KG1 (cell line): ENCODE measurements around the gene PRF1.
"Not testable (repeated sequence)": the region's sequence is repeated elsewhere in the genome, so short reads cannot be mapped to it uniquely, and the experiment has no call there.

Source experiments
- DNase-seq: peaks from one replicate; lab custom pipeline; 2025; lab: John Stamatoyannopoulos, UW

PRF1 gene

DNA sequence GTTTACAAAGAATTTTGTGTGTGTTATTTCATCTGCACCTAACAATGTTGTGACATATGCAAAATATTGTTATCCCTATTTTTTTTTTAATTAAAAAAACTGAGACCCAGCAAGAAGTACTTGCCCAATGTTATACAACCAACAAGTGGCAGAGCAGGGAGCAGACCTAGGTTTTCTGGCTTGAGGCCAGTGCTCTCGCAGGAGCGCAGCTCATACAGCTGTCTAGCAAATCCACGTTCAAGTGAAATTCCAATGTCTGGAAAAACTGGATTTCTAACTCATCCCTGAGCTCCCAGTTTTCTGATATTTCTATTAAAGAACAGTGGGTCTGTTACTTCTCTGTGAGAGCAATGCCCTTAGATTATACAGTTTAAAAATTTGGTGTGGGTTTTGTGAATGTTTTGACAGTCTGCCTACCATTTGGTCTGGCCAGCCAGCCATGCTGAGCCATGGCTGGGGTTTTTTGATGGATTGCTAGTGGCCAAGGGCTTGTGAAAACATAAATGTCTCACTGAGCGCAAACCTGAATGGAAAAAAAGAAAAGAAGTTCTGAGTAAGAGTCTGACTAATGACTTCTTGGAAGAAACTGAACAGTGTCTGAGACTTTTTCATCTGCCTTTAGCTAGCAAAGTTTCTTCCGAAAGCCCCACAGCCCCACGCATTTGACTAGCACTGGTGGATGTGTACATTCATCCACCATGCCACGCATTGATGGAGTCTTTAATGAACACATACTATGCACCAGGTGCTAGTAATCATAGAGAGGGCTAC, 15.4 kb upstream of the PRF1 start:
- no peak for DNase-seq

DNA sequence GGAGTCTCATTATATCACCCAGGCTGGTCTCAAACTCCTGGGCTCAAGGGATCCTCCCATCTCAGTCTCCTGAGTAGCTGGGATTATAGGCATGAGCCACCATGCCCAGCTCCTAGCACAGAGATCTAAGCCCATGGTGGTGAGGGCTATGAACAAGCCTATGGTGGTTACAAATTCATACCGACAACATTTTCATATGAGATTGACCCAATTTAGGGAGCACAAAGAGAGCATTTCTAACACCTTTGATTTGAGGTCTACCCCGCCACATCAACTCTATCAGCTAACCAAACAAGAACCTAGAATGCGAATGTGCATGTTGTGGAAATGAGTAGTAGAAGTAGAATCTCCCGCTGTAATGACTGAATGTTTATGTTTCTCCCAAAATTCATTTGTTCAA, 14.2 kb upstream of the PRF1 start:
- no peak for DNase-seq

DNA sequence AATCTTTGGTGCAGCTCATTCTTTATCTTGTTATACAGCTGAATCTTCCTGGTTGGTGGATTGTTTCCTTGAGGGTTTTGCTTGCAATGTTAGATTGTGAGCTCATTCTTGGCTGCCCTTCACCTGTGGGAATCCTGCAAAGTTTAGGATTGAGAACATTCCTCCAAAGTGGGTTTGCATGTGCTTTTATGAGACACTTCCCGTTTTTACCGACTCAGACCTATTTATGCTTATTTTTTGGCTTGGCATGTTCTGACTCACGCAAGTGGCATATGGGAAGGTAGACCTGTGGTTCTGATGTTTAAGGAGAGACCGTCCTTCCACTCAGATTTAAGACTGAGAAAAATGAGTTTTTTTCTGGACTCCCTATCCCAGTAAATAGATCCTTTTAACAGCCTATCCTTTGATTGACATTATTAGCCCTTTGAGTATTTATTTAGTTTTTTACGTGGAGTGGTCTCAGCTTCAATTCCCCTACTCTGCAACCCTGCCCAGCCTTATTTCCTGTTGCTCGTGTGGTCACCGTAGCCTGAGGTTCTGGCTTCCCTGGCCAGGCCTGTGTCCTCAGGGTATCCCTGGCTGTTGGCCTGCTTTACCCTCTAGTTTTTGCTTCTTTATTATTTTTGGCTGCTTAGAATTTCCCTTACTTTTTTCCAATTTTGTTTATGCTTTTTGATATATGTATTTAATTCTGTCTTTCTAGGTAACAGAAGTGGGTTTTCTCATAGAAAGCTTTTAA, 13.4 kb upstream of the PRF1 start:
- DNase-seq, result no peak

DNA sequence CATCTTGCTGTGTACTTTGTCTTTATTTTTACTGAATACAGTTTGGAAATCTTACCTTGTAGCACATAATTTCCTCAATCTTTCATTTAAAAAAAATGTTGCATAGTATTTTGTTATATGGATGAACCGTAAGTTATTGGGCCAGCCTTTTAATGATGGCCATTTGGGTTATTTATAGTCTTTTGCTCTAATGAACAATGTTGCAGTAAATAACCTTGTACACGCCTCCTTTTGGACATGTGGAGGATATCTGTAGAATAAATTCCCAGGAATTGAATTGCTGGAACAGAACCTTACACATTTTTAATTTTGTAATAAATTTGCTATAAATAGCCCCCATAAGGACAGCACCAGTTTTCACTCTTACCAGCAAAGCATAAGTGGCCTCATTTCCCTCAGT, 12.7 kb upstream of the PRF1 start:
- no peak for DNase-seq

DNA sequence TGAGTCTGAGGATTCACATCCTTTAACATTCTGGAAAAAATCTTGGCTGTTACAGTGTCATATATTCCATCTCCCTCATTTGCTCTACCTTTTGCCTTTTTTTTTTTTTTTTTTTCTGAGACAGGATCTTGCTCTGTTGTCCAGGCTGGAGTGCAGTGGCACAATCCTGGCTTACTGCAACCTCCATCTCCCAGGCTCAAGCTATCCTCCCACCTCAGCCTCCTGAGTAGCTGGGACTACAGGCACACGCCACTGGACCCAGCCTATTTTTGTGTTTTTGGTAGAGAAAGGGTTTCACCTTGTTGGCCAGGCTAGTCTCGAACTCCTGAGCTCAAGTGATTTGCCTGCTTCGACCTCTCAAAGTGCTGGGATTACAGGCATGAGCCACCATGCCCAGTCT, 11.8 kb upstream of the PRF1 start:
- not testable (repeated sequence) for DNase-seq

DNA sequence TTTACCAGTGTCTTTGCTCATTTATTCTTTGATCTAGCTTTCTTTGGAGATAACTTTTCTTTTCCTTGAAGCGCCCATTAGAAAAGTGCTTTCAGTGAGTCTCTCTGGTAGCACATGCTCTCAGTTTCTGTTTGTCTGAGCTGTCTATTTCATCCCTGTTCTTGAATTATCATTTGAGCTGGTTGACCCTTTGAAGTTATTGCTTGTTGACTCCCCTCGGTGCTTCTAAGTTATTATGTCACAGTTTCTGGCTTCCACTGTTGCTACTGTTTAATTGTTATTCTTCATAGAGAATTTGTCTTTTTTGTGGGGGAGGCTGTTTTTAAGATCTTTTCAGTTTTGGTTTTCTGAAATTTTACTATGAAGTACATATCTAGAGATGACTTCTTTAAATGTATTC, 11.4 kb upstream of the PRF1 start:
- no peak for DNase-seq

DNA sequence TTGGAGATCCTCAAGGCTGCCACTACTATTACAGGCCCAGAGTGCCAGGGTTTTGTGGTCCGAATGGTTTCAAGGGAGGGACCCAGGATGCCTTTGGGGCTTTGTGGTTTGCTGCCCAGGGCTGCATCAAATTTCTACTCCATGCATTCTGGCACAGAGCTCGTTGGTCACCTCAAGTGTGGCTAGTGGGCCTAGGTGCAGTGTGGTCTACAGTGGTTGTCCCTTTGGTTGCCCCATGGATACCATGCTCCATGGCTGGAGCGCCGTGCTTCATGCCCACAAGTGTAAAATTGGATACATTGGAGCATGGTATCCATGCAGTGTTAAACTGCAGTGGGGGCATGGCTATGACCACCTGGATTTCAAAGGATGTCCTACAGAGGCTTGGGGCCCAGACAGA, 5.4 kb upstream of the PRF1 start:
- DNase-seq, result no peak

DNA sequence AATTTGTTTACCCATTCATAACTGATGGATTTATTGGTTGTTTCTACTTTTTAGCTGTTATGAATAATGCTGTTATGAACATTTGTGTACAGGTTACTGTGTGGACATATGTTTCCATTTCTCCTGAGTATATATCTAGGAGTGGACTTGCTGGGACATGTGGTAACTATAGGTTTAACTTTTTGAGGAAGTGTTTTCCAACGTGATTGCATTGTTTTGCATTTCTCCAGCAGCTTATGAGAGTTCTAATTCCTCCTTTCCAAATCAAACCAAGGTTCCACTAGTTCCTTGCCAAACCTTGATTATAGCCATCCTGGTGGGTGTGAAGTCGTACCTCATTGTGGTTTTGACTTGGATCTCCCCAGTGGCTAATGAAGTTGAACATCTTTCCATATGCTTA, 2.6 kb upstream of the PRF1 start:
- DNase-seq, result no peak

DNA sequence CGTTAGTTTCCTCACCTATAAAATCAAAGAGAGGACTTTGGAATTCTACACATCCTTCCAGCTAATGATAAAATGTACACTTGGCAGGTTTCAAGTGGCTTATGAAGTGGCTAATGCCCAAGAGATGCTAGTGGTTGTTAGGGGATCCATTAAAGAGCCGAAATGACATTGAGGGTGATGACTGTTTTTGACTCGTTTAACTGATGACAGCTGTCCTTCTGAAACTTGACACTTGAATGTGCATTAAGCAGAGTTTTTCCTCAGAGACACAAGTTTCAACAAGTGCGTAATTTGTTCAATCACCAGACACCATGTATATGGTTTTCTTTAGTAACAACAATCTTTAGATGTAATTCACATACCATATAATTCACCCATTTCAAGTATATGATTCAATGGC, 1.6 kb upstream of the PRF1 start:
- no peak for DNase-seq

DNA sequence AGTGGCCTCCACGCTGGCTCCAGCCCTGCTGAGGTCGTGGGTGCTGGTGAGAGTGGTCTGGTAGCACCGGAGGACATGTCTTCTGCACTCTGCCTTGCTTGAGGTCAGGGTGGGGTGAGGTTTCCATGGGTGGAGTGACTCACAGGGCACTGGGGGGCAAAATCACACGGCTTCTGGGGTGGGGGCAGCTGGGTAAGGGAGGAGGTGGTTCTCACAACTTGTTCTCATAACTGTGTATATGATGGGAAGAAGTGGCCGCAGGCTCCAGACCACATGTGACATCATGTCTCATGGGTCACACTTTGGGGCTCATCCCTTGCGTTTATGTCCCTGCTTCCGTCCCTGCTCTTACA, 884 bp upstream of the PRF1 start:
- DNase-seq, result no peak

DNA sequence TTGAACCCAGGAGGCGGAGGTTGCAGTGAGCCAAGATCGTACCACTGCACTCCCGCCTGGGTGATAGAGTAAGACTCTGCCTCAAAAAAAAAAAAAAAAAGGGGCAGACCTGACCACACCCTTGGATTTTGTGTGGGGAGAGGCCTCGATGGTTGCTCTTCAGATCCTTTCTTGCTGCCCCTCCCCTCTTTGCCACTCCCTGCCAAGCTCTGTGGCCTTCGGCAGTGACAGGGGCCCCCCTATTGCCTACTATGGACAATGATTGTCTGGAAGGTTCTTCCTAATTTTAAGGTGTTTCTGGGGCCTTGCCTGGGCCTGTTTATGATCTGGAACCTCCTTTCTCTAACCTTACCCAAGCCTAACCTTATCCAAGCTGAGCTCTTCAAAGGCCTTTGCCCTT, 795 bp downstream of the PRF1 start:
- no peak for DNase-seq

DNA sequence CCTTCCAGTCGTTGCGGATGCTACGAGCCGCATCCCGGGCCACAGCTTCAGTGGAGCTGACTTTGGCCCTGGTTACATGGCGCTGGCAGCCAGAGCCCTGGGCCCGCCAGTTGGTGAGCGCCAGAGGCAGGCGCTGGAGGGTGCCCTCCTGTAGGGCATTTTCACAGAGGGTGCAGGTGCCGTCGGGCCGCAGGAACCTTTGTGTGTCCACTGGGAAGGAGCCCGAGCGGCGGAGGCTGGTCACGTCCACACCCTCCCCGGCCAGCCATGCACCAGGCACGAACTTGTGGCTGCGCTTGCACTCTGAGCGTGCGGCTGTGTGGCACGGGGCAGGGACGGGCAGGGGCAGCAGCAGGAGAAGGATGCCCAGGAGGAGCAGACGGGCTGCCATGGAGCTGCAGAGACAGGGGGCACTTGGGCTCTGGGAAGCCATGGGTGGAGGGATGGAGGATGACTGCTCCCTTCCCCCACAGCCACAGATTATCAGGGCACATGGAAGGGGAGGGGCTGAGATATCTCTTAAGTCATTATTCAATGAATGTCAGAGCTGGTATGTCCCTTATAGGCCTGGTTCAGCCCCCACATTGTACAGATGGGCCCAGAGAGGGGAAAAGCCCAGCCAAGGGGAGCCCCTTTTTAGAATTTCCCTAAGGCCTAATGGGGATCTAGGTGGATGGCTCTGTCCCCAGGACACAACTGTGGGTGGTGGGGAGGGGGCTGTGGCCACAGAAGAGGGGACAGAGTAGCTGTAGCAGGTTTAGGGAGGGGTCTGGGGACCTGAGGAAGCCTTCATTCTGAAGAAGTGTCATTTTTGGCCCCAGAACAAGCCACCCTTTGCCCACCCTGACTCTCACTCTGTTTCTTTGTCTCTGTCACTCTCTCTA, 1.8 kb downstream of the PRF1 start:
- no peak for DNase-seq

DNA sequence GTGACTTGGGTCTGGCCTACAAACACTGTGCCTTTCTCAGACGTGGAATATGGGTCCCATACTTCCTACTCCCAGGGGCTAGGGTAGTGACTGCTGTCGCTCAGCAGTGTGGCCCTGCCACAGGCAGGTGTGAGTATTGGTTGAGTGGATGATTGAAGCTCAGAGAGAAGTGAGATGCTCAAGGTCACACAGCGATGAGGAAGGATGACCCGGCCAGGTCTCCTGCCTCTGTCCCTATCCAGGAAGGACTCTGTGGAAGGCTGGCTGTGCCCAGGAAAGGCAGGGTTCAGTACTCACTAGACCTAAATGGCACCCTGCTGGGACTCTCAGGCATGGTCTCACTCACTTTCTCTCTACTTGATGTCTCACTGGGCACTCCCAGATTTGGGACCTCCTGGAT, 2.8 kb downstream of the PRF1 start:
- DNase-seq, result no peak

DNA sequence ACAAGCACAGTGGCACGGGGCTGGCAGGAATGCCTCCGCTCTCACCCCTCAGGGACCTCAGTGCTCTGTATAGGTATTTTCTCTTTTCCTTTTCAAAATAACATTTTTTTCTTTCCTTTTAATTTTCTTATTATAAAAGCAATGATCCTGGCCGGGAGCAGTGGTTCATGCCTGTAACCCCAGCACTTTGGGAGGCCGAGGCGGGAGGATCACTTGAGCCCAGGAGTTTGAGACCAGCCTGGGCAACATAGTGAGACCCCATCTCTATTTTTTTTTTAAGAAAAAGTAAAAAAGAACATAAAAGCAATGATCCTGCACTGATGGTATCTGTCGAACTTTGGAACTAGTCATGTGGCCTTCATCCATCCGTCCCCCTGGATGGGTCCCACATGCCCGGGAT, 3.2 kb downstream of the PRF1 start:
- DNase-seq, result no peak

DNA sequence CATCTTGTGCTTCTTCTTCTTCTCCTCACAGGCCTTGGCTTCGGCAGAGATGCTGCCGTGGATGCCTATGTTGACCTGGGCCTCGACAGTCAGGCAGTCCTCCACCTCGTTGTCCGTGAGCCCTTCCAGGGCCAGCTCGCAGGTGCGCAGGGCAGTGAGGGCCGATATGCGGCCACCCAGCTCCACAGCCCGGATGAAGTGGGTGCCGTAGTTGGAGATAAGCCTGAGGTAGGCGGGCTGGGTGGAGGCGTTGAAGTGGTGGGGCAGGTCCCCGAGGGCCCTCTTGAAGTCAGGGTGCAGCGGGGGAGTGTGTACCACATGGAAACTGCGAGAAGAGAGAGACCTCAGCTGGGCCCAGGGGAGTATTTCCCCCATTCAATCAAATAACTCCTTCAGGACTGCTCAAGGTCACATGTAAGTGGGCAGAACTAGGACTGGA, 3.7 kb downstream of the PRF1 start:
- no peak for DNase-seq

DNA sequence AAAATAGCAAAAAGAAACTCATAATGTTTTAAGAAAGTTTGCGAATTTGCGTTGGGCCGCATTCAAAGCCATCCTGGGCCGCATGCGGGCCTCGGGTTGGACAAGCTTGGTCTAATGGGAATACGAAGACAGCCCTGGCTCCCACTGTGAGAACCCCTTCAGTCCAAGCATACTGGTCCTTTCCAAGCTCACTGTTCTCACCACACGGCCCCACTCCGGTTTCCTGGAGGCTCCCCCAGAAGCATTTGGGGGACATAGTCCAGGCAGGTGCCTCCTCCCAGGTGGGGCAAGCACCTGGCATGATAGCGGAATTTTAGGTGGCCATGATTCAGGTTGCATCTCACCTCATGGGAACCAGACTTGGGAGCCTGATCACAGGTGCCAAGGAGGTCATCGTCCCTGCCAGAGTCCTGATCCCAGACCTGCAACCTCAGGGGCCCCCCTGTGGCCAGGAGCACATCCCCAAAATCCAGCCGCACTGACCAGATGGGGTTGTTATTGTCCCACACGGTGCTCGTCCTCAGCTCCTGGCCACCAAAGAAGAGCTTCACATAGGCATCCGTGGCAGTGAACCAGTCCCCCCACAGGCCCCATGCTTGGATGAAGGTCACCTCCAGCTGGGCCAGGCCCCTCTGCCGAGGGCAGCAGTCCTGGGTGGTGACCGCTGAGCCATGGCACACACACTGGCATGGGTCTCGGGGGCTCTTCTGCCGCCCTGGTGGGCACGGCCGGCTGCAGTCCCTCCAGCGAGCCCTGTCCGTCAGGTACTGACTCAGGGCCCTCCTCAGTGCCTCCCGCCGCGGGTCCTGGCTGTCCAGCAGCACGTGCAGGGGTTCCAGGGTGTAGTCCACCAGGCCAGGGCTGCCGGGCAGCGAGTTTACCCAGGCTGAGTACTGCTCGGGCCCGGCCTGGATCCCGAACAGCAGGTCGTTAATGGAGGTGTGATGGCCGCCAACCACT, 4.4 kb downstream of the PRF1 start:
- no peak for DNase-seq

DNA sequence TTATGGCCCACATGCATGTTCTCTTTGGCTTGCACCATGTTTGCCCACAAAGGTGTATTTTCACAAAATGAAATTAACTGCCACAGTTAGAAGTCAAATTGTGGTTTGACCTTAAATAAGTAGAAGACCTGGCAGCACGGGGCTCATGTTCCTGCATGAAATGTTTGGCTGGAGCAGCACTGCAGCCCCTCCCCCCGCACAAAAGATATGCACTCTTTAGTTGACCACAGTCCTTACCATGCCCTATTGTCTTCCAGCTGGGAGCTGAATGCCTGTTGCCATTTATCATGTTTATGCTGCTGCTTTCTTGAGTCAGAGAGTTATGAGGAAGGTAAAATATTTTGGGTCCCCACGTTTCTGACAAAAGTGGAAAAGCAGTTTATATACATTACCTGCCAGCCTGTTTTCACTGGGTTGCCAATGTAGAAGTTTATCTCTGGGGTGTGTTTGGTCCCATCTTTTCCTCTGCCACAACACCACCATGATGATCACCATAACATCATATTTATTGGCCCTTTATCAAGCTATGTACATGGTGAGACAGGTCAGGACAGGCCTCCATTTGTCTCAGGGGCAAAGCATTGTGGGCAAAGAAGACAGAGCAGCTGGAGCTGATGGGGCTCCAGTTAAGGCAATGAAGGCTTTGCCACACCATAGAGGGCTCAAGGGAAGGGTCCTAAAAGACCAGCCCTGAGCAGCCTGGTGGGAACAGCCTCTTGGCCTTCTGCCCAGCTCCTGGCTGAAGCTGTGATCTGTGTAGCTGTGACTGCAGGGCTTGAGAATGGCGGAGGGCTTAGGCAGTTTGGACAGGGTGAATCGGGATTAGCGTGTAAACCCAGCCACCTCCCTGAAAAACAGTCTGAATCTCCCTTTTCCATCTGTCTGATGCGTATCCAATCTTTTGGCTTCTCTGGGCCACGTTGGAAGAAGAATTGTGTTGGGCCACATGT, 5.4 kb downstream of the PRF1 start:
- no peak for DNase-seq

DNA sequence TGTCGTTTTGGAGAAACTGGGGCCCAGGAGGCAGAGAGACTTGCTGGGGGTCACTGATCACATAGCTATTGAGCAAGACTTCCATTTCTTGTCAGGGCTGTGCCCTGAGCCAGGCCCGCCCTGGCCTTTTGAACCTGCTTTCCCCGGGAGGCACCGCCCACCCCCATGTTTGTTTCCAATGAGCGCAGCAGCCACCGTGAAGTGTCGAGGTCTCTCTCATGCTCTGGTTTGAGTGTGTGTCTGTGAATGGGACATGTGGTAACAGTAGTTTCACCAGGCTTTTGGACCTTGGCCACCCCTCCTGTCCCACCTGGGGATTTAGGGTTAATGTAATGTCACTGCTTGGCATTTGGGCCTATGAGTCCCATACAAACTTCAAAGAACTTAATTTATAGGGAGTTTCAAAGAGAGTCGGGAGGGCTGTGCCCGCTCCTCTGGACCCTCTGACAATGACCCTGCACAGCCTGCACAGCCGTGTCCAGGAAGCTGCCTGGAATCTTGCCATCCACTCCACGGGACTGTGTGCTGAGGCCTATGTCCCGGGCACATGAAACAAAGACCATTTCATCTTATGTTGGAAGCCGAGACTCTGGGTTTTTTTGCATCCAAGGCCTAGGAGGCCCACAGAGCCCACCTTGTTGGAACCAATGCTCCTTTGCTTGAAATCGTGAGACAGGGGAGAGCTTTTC, 6.3 kb downstream of the PRF1 start:
- DNase-seq, result no peak

DNA sequence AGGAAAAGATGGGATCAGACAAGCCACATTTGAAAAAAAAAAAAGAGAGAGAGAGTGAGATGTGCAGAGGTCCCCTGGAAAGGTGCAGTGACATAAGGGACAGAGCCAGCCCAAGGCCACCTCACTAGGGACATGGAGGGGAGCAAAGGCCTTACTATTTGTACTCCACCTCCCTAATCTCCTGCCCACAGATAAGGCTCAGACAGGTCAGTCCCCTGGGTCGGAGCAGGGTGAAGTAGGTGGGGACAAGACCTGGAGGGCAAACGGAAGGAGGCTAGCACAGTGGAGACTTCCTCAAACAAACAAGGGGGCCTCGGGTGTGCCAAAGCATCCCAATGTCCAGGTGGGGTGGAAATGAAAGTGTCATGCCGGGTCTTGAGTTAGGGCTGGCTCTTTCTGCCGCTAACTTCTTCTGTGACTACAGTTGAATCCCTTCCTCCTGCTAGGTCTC, 7.0 kb downstream of the PRF1 start:
- no peak for DNase-seq

DNA sequence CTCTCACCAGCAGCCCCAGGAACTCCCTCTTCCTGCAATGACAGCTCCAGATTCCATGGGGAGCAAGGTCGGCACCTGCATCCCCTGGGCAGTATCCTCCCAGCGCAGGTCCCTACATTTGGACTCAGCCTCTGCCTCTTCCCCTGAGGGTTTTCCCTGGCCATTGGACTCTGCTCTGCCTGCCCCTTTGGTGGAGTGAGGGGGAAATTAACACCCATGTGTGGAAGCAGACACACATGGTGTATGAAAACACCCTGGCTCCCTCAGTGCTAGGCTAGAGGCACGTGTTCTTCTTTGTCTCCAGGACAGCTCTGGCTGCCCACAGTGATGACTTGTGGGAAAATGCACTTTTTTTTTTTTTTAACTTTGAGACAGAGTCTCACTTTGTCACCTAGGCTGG, 8.4 kb downstream of the PRF1 start:
- no peak for DNase-seq
